Upper lobe of right lung (tissue), 1 donor: ENCODE results near the gene PEX11B. TPM values are rescaled to one million over a fixed set of nuclear protein-coding genes. Genes with fewer than 3 reads are reported as not detected.

Source experiments
- ATAC-seq: fragments of 200-7000 bp; cut with Tn5 transposase; one replicate; pipeline ENCODE4 v1.9.1; 2020; ENCODE audit warnings: mild to moderate bottlenecking, moderate library complexity
- DNase-seq: peaks from one replicate; pipeline ENCODE4 v3.0.0-alpha.2; 2020
- H3K27ac ChIP-seq: fragments of 200-600 bp; one replicate; pipeline ENCODE4 v1.8.0; 2022
- H3K27me3 ChIP-seq: fragments of 200-600 bp; one replicate; pipeline ENCODE4 v1.8.0; 2022; ENCODE audit warnings: mild to moderate bottlenecking
- H3K36me3 ChIP-seq: fragments of 200-600 bp; one replicate; pipeline ENCODE4 v1.8.0; 2022
- H3K4me1 ChIP-seq: fragments of 200-600 bp; one replicate; pipeline ENCODE4 v1.8.0; 2022
- H3K4me3 ChIP-seq: fragments of 200-600 bp; one replicate; pipeline ENCODE4 v1.8.0; 2022; ENCODE audit warnings: mild to moderate bottlenecking
- H3K9me3 ChIP-seq: fragments of 200-600 bp; one replicate; pipeline ENCODE4 v1.8.0; 2022
- CTCF ChIP-seq: fragments of 200-600 bp; IDR thresholded peaks from one replicate; pipeline ENCODE4 v1.8.0; 2022; ENCODE audit warnings: antibody characterized with exemption
- intact Hi-C: fragments of 100-400 bp; cut with DNase I; formaldehyde crosslinking; loops from one replicate; pipeline ENCODE4 v1.11.0; 2022
- total RNA-seq: library from RNA; stranded (reverse); fragmentation: NEBNext Ultra II Directional; extraction: Animal tissue kit (Norgen Biotek cat#: 25700); gene quantifications from one replicate; pipeline ENCODE4 v1.2.1, GENCODE V29; 2021
- donor health status: DM: no; HTN: yes; CAD: no; lungs with severe emphysema.

The PEX11B gene
- total RNA-seq, 1 donor from 2014 or later, result 31.0 TPM

- intact Hi-C loops, result no loop called here
- Histone ChIP-seq H3K4me1 (peaks cover 48% of the 10 kb centered on the region), H3K9me3 (no peaks in the 10 kb centered on the region), H3K27me3 (no peaks in the 10 kb centered on the region), H3K4me3 (peak overlapping the region; percentile 65), H3K27ac (peak overlapping the region; percentile 82), H3K36me3 (no peaks in the 10 kb centered on the region)
- TF ChIP-seq CTCF, result no peak
- DNase-seq (no peak), ATAC-seq (no peak)
These were observed 44.9 kb upstream of the PEX11B start for GRCh38 chr1:145963265-145964019.

GRCh38 chr1:145962157-145963102 lies 43.9 kb upstream of the PEX11B start:
- Histone ChIP-seq H3K27ac (no peak overlapping the region), H3K4me1 (peaks cover 52% of the 10 kb centered on the region), H3K27me3 (no peaks in the 10 kb centered on the region), H3K9me3 (no peaks in the 10 kb centered on the region), H3K36me3 (no peaks in the 10 kb centered on the region), H3K4me3 (peak overlapping the region; percentile 73)
- ATAC-seq, result no peak
- TF ChIP-seq CTCF, result no peak
- peak; percentile 77 for DNase-seq
- intact Hi-C loops, result no loop called here

GRCh38 chr1:145961425-145962156 lies 43.1 kb upstream of the PEX11B start:
- ATAC-seq, result no peak

GRCh38 chr1:145961109-145961424 lies 42.5 kb upstream of the PEX11B start:
- peak; percentile 65 for DNase-seq

More at GRCh38 chr1:145961425-145962156, 43.1 kb upstream of the PEX11B start:
- Histone ChIP-seq H3K36me3 (no peaks in the 10 kb centered on the region), H3K4me1 (peaks cover 54% of the 10 kb centered on the region), H3K9me3 (no peaks in the 10 kb centered on the region), H3K4me3 (peak overlapping the region; percentile 73), H3K27ac (peak overlapping the region; percentile 82), H3K27me3 (no peaks in the 10 kb centered on the region)
- TF ChIP-seq CTCF, result no peak
- intact Hi-C loops, result no loop called here
- DNase-seq, result peak; percentile 75

More at GRCh38 chr1:145961109-145961424, 42.5 kb upstream of the PEX11B start:
- H3K36me3 ChIP-seq, result no peaks in the 10 kb centered on the region
- no peak for ATAC-seq
- H3K4me1 ChIP-seq, result peaks cover 59% of the 10 kb centered on the region
- peak overlapping the region; percentile 82 for H3K27ac ChIP-seq
- H3K9me3 ChIP-seq, result no peaks in the 10 kb centered on the region
- no peaks in the 10 kb centered on the region for H3K27me3 ChIP-seq
- TF ChIP-seq CTCF, result no peak
- intact Hi-C loops, result no loop called here
- H3K4me3 ChIP-seq, result peak overlapping the region; percentile 73
